GM12864 (cell line): Measurements from ENCODE around the gene NYAP1.
"Not testable (repeated sequence)": the region's sequence is repeated elsewhere in the genome, so short reads cannot be mapped to it uniquely, and the experiment has no call there.

Source experiments
- DNase-seq: peaks from one replicate; pipeline ENCODE4 v3.0.0-alpha.2; 2011; ENCODE audit warnings: low read depth
- H3K4me3 ChIP-seq: 2 replicates; pipeline ENCODE4 v1.5.1; 2011; ENCODE audit warnings: mild to moderate bottlenecking, low read depth, low read length, control low read depth
- CTCF ChIP-seq: IDR thresholded peaks from 2 replicates; pipeline ENCODE4 v1.5.1; 2011; ENCODE audit warnings: low read depth, mild to moderate bottlenecking, moderate library complexity, low read length, control low read depth, inconsistent platforms; ENCODE audit errors: missing control alignments

The NYAP1 gene

GRCh38 chr7:100538348-100538653 is 54.6 kb downstream of the NYAP1 start:
- no peak for DNase-seq
- peak overlapping the region; percentile 54 for H3K4me3 ChIP-seq
- no peak for TF ChIP-seq CTCF

DNA sequence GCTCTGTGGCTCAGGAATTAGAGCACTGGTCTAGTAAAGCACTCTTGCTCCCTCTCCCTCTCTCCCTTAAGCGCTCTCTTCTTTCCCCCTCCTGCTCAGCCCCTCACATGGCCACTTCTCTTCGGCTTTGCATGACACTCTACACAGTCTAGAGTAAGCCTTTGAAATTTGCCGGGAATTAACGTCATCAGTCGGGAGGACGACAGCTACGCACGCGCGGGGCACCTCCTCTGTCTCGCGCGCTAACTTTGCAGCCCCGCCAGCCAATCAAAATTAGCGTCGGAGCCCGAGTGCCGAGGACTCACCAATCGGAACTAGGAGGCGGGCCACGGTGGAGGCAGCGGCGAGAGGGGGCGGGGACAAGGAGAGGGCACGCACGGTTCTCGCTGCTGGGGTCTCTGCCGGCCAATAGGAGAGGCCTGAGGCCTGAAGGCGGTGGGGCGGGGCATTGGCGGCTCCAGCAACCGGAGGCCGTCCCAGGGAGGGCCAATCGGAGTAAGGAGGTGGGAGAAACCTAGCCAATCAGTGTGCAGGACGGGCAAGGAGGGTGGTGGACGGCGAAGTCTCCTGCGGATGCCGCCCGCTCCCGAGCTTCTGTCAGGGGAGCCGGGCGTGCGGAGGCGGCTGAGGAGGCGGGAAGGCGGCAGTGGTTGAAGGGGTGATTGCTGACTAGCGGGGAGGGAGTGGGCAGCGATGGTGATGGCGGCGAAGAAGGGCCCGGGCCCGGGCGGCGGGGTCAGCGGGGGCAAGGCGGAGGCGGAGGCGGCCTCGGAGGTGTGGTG is 55.1 kb downstream of the NYAP1 start, which contains the start of gene AGFG2:
Gene AGFG2 (plus strand): TSS at position 550 of the 782 bp plus-strand sequence. CDS start 144 bp downstream, at position 694.
- no peak for TF ChIP-seq CTCF
- peak; percentile 97 for DNase-seq
- H3K4me3 ChIP-seq = peak within 1 kb of the TSS; percentile 81

DNA sequence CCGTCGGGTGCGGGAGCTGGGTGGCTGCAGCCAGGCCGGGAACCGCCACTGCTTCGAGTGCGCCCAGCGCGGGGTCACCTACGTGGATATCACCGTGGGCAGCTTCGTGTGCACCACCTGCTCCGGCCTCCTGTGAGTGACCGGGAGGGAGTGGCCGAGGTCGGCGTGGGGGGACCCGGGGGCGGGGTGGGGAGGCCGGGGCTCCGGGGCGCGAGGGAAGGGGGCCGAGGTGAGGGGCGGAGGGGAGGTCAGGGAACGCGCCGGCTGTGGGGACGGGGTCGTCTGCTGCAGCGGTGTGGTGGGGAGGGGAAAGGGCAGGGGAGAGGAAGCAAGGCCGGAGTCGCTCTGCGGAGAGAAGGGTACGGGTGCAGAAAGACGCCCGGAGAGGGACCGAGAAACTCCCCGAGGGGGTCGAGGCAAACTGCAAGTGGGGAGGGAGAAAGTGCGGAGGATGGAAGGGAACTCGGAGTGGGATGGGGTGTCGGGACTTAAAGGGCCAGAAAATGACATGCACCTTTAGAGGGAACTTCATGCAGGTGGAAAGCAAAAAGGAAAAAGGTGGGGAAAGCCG is 55.8 kb downstream of the NYAP1 start:
- H3K4me3 ChIP-seq = peak overlapping the region; percentile 81
- TF ChIP-seq CTCF = no peak
- no peak for DNase-seq

DNA sequence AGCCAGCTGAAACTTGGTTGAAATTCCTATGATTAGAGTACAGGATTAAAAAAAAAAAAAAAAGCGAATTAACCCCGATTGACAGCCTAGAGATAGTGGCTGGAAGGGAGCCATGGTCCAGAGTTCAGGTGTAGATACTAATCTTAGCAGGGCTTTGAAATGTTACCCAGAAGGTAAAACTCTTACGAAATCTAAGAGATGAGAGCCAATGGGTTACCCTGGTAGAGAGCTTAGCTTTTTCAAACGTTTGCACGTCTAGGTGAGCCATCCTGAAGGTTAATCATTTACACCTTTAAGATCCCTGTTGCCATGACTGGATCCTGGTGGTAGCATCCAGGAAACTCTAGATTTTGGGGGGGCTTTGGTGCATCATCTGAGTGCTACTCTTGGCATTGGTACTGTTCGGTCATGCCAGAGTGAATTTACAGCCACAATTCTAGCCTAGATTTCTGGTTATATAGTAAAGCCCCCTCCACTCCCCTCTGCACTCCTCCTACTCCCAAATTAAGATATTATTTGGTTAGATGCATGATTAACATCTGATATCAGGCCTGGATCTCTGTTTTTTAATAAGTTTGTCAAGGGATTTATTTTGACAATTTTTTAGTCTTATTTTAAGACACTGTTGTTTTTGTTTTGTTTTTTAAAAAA is 56.5 kb downstream of the NYAP1 start:
- H3K4me3 ChIP-seq = peak overlapping the region; percentile 81
- no peak for DNase-seq
- no peak for TF ChIP-seq CTCF

DNA sequence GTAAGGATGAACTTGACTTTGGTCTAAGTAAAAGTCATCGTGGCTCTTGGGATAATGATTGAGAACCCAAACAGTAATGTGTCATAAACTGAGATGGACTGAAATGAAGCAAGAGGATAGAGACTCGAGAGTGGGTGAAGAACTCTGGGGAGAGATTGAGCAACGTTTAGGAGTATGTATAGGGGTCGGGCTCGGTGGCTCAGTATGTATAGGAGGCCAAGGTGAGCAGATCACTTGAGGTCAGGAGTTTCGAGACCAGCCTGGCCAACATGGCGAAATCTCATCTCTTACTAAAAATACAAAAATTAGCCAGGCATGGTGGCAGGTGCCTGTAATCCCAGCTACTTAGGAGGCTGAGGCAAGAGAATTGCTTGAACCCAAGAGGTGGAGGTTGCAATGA is 57.6 kb downstream of the NYAP1 start:
- DNase-seq = not testable (repeated sequence)
- peak overlapping the region; percentile 17; the same call in 1 of the 2 replicates for H3K4me3 ChIP-seq

GRCh38 chr7:100543586-100543985 is 59.9 kb downstream of the NYAP1 start:
- no peak for DNase-seq
- no peak for TF ChIP-seq CTCF
- peak overlapping the region; percentile 27; the same call in 1 of the 2 replicates for H3K4me3 ChIP-seq

GRCh38 chr7:100544386-100544785 is 60.7 kb downstream of the NYAP1 start:
- no peak for TF ChIP-seq CTCF
- H3K4me3 ChIP-seq = peak overlapping the region; percentile 27; the same call in 1 of the 2 replicates
- no peak for DNase-seq
